22Rv1 (cell line): Measurements from ENCODE around the gene AGBL1.

Source experiments
- ZFX ChIP-seq: fragments of 450-650 bp; IDR thresholded peaks from 2 replicates; pipeline ENCODE4 v1.6.1; 2017; ENCODE audit warnings: antibody characterized with exemption, borderline replicate concordance
- TF ChIP-seq, protein P1 (sequence below): fragments of 450-650 bp; IDR thresholded peaks from 2 replicates; pipeline ENCODE4 v1.5.1; 2017; ENCODE audit warnings: mild to moderate bottlenecking

- TF ChIP-seq, protein P1, sequence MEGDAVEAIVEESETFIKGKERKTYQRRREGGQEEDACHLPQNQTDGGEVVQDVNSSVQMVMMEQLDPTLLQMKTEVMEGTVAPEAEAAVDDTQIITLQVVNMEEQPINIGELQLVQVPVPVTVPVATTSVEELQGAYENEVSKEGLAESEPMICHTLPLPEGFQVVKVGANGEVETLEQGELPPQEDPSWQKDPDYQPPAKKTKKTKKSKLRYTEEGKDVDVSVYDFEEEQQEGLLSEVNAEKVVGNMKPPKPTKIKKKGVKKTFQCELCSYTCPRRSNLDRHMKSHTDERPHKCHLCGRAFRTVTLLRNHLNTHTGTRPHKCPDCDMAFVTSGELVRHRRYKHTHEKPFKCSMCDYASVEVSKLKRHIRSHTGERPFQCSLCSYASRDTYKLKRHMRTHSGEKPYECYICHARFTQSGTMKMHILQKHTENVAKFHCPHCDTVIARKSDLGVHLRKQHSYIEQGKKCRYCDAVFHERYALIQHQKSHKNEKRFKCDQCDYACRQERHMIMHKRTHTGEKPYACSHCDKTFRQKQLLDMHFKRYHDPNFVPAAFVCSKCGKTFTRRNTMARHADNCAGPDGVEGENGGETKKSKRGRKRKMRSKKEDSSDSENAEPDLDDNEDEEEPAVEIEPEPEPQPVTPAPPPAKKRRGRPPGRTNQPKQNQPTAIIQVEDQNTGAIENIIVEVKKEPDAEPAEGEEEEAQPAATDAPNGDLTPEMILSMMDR = no peak
- no peak for TF ChIP-seq ZFX
Measured at GRCh38 chr15:86205096-86205495, 125.4 kb downstream of the AGBL1 start.
